HTERT RPE-1 (cell line): ENCODE results near the gene NGFR.

Experiments
- in situ Hi-C: fragments of 300-500 bp; cut with MboI; formaldehyde crosslinking; loops from 4 replicates; pipeline ENCODE4 v1.14.3; 2020; ENCODE audit warnings: low sequenced_read_pairs

NGFR gene

GRCh38 chr17:49556223-49556943 lies 61.3 kb downstream of the NGFR start:
- in situ Hi-C loops: loop anchor here (25.0 kb wide), 1 partner anchor 131 kb away; the partner anchor contains the start of gene SPOP

GRCh38 chr17:49557312-49558024 lies 62.4 kb downstream of the NGFR start:
- in situ Hi-C loops: loop anchor here (25.0 kb wide), 1 partner anchor 130 kb away; the partner anchor contains the start of gene SPOP
